ENCODE data around the gene NDST3.

DNA sequence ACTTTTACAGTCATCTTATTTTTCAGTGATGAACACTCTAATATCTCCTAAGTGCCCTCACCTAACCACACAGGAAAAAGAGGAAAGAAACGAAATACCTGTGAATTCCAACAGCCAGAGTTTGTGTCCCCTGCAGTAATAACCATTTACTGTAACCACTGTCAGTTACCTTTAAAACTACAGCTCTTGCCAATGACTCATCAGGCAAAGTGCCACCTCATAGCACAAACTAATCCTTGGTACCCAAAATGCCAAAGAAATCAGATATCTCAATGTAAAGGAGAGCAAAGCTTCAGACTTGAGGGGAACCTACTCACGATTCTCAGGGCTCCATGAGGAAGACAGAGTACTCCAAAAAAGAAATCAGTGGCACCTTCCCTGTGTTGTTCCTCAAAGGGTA, 146.5 kb downstream of the NDST3 start:
- TF ChIP-seq, protein P1, sequence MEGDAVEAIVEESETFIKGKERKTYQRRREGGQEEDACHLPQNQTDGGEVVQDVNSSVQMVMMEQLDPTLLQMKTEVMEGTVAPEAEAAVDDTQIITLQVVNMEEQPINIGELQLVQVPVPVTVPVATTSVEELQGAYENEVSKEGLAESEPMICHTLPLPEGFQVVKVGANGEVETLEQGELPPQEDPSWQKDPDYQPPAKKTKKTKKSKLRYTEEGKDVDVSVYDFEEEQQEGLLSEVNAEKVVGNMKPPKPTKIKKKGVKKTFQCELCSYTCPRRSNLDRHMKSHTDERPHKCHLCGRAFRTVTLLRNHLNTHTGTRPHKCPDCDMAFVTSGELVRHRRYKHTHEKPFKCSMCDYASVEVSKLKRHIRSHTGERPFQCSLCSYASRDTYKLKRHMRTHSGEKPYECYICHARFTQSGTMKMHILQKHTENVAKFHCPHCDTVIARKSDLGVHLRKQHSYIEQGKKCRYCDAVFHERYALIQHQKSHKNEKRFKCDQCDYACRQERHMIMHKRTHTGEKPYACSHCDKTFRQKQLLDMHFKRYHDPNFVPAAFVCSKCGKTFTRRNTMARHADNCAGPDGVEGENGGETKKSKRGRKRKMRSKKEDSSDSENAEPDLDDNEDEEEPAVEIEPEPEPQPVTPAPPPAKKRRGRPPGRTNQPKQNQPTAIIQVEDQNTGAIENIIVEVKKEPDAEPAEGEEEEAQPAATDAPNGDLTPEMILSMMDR (IDR thresholded peaks at IDR 0.05; ENCODE audit: insufficient read depth, low read length): no peak
- TF ChIP-seq POLR2AphosphoS5 (IDR thresholded peaks at IDR 0.05; ENCODE audit: low read depth) (no peak), SPI1 (IDR thresholded peaks at IDR 0.05; ENCODE audit: borderline replicate concordance, low read depth) (no peak), GABPA (IDR thresholded peaks at IDR 0.05; ENCODE audit: low read depth) (no peak)
- TF ChIP-seq, protein P2, sequence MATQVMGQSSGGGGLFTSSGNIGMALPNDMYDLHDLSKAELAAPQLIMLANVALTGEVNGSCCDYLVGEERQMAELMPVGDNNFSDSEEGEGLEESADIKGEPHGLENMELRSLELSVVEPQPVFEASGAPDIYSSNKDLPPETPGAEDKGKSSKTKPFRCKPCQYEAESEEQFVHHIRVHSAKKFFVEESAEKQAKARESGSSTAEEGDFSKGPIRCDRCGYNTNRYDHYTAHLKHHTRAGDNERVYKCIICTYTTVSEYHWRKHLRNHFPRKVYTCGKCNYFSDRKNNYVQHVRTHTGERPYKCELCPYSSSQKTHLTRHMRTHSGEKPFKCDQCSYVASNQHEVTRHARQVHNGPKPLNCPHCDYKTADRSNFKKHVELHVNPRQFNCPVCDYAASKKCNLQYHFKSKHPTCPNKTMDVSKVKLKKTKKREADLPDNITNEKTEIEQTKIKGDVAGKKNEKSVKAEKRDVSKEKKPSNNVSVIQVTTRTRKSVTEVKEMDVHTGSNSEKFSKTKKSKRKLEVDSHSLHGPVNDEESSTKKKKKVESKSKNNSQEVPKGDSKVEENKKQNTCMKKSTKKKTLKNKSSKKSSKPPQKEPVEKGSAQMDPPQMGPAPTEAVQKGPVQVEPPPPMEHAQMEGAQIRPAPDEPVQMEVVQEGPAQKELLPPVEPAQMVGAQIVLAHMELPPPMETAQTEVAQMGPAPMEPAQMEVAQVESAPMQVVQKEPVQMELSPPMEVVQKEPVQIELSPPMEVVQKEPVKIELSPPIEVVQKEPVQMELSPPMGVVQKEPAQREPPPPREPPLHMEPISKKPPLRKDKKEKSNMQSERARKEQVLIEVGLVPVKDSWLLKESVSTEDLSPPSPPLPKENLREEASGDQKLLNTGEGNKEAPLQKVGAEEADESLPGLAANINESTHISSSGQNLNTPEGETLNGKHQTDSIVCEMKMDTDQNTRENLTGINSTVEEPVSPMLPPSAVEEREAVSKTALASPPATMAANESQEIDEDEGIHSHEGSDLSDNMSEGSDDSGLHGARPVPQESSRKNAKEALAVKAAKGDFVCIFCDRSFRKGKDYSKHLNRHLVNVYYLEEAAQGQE (IDR thresholded peaks at IDR 0.05; ENCODE audit: insufficient replicate concordance, low read depth): no peak
